Measurements from ENCODE around the gene CBR4.

DNA sequence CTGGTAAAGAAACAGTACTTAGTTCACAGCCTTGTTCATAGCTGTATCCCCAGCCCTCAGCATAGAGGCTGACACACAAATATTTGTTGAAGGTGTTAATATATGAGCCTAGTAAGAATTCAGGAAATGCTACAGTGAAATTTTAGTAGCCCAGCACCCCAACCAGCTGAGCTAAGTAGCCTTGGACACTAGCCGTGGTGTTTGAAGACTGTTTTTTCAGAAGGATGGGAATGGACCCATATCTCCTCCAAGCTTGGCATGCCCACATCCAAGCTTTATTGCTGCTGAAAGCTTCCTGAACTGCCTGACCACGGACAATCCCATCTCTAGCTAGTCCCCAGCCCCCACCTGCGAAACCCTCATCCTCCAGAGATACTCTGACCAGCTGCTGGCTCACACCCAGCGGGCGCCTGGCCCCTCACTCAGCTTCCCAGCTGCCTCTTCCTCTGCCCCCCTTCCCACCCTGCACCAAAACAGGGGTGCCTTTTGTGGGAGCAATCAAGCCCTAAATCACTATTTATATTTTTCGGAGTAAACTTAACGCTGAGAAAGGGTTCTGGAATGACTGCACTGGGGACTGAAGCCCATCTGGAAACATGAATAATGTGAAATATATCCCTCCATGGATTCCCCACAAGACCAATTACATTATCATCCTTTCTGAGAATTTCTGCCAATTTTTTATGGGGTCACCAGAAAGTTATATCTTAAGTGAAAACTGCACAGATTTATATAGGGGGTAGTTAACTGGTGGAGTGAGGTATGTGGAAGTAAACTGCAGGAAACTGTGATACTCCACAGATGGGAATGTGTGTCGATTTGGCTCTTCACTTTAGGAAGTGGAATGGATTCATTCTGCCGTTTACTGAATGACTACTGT, 41.1 kb upstream of the CBR4 start:
- TF ChIP-seq CTCF (conservative IDR thresholded peaks at IDR 0.05; ENCODE audit: low read length) (no peak), EZH2phosphoT487 (IDR thresholded peaks at IDR 0.05; ENCODE audit: borderline replicate concordance, low read depth, low read length) (no peak)
